AML-193 (cell line): ENCODE measurements around the gene ADGRL1.
"Not testable (repeated sequence)": the region's sequence is repeated elsewhere in the genome, so short reads cannot be mapped to it uniquely, and the experiment has no call there.

Experiments
- DNase-seq, 2 experiments: peaks; one replicate each; lab custom pipeline; 2025; lab: John Stamatoyannopoulos, UW

ADGRL1 gene

GRCh38 chr19:14189415-14189814, 16.6 kb downstream of the ADGRL1 start:
- DNase-seq = no peak

GRCh38 chr19:14188086-14188485, 17.9 kb downstream of the ADGRL1 start:
- DNase-seq = not testable (repeated sequence)

GRCh38 chr19:14187561-14187960, 18.4 kb downstream of the ADGRL1 start:
- DNase-seq = peak; percentile 9 to 19

- DNase-seq = not testable (repeated sequence)
These were observed 19.3 kb downstream of the ADGRL1 start for GRCh38 chr19:14186684-14187083.

GRCh38 chr19:14185691-14186090, 20.3 kb downstream of the ADGRL1 start:
- not testable (repeated sequence) for DNase-seq

- DNase-seq = no peak
These were observed 20.8 kb downstream of the ADGRL1 start for GRCh38 chr19:14185158-14185557.

- DNase-seq = no peak
These were observed 22.1 kb downstream of the ADGRL1 start for GRCh38 chr19:14183741-14184350.

- DNase-seq = no peak
These were observed 23.5 kb downstream of the ADGRL1 start for GRCh38 chr19:14182476-14182875.

- no peak for DNase-seq
These were observed 24.1 kb downstream of the ADGRL1 start for GRCh38 chr19:14181906-14182305.

- DNase-seq = not testable (repeated sequence)
These were observed 24.8 kb downstream of the ADGRL1 start for GRCh38 chr19:14181199-14181598.

GRCh38 chr19:14177496-14178074, 28.4 kb downstream of the ADGRL1 start:
- DNase-seq = no peak

GRCh38 chr19:14175351-14175792, 30.6 kb downstream of the ADGRL1 start:
- no peak for DNase-seq

- DNase-seq = no peak
These were observed 31.1 kb downstream of the ADGRL1 start for GRCh38 chr19:14174883-14175282.

GRCh38 chr19:14168993-14169392, 37.0 kb downstream of the ADGRL1 start:
- DNase-seq = no peak

- no peak for DNase-seq
These were observed 37.6 kb downstream of the ADGRL1 start for GRCh38 chr19:14168259-14168972.

GRCh38 chr19:14167576-14168138, 38.3 kb downstream of the ADGRL1 start:
- no peak for DNase-seq

GRCh38 chr19:14166999-14167575, 38.9 kb downstream of the ADGRL1 start:
- no peak for DNase-seq

GRCh38 chr19:14165990-14166830, 39.8 kb downstream of the ADGRL1 start:
- no peak for DNase-seq

- DNase-seq = no peak
These were observed 41.1 kb downstream of the ADGRL1 start for GRCh38 chr19:14164724-14165493.

GRCh38 chr19:14164082-14164481, 41.9 kb downstream of the ADGRL1 start:
- DNase-seq = no peak

- DNase-seq = no peak
These were observed 43.1 kb downstream of the ADGRL1 start for GRCh38 chr19:14162871-14163297.
